ENCODE results near the gene UBE2U. TPM values are rescaled to one million over a fixed set of nuclear protein-coding genes. Genes with fewer than 3 reads are reported as not detected.

UBE2U gene
- total and polyA plus RNA-seq, 2 of the 8 experiments (the other 6 are each of a cell fraction or from before 2014, with no cell fraction given) = not detected

- TF ChIP-seq CHD7 (IDR thresholded peaks at IDR 0.05; ENCODE audit: insufficient replicate concordance, low read length) (no peak), SIN3A (conservative IDR thresholded peaks at IDR 0.05 in 1 of 2, IDR thresholded peaks at IDR 0.05 in 1 of 2; ENCODE audit: low read depth in 1 of 2, low read length in 2 of 2) (no peak)
These were observed 20.1 kb downstream of the UBE2U start (continued) for GRCh38 chr1:64223329-64224151.
